Breast epithelium (tissue), 3 donors: ENCODE results near the gene GATAD2A.

Experiments used
- POLR2A ChIP-seq: fragments of 450-650 bp; IDR thresholded peaks from one replicate; pipeline ENCODE4 v1.6.1; 2016; ENCODE audit warnings: antibody characterized with exemption, mild to moderate bottlenecking, moderate library complexity
- TF ChIP-seq, protein P1 (sequence below), 3 donors: fragments of 450-650 bp; IDR thresholded peaks; one replicate each; pipeline ENCODE4 v1.5.1; 2016 to 2017; ENCODE audit warnings: antibody characterized with exemption in 3 of 3, mild to moderate bottlenecking in 3 of 3, moderate library complexity in 3 of 3

DNA sequence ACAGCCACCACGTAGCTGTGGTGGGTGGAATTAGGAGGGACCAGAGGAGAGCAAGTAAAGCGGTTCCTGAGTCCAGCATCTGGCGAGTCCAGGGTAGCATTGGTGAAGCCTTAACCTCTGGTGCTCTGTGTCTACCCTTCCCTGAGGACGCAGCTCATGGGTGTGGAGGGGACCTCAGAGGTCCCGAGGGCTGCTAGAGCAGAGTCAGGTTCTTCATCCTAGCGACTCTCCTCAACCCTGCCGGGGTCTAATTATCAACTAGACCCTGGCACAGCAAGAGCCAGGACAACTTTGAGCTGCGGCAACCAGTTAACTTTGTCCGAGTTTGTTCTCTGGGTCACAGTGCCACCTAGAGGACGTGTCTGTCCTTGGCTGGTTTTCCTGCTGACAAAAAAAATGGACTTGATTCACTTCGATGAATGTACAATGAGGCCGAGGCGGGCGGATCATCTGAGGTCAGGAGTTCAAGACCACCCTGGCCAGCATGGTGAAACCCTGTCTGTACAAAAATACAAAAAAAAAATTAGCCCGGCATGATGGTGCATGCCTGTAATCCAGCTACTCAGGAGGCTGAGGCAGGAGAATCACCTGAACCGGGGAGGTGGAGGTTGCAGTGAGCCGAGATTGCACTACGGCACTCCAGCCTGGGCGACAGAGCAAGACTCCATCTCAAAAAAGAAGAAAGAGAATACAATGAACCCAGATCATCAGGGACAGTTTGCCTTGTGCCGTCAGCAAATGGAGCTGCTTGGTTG, 84.9 kb downstream of the GATAD2A start:
- TF ChIP-seq, protein P1, sequence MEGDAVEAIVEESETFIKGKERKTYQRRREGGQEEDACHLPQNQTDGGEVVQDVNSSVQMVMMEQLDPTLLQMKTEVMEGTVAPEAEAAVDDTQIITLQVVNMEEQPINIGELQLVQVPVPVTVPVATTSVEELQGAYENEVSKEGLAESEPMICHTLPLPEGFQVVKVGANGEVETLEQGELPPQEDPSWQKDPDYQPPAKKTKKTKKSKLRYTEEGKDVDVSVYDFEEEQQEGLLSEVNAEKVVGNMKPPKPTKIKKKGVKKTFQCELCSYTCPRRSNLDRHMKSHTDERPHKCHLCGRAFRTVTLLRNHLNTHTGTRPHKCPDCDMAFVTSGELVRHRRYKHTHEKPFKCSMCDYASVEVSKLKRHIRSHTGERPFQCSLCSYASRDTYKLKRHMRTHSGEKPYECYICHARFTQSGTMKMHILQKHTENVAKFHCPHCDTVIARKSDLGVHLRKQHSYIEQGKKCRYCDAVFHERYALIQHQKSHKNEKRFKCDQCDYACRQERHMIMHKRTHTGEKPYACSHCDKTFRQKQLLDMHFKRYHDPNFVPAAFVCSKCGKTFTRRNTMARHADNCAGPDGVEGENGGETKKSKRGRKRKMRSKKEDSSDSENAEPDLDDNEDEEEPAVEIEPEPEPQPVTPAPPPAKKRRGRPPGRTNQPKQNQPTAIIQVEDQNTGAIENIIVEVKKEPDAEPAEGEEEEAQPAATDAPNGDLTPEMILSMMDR (IDR thresholded peaks at IDR 0.05), result peak; percentile 83 to 84 (median 84)
- no peak for TF ChIP-seq POLR2A
